ENCODE measurements around the gene AHDC1.
A peak's percentile ranks its signal among the peaks of the same experiment; 100 is the strongest.
"Not testable (repeated sequence)": the region's sequence is repeated elsewhere in the genome, so short reads cannot be mapped to it uniquely, and the experiment has no call there.

Gene AHDC1

GRCh38 chr1:27564710-27565649 is 39.0 kb downstream of the AHDC1 start:
- no peak for DNase-seq (ENCODE audit: low read depth)

- DNase-seq (ENCODE audit: low read depth): no peak
Measured at GRCh38 chr1:27563591-27564471, 40.1 kb downstream of the AHDC1 start.

GRCh38 chr1:27563341-27563590 is 40.7 kb downstream of the AHDC1 start:
- DNase-seq (ENCODE audit: low read depth): no peak

GRCh38 chr1:27562534-27563340 is 41.2 kb downstream of the AHDC1 start:
- DNase-seq (ENCODE audit: low read depth): no peak

- no peak for DNase-seq (ENCODE audit: low read depth)
Measured at GRCh38 chr1:27562021-27562420, 41.9 kb downstream of the AHDC1 start.

GRCh38 chr1:27561124-27561899 is 42.6 kb downstream of the AHDC1 start:
- DNase-seq (ENCODE audit: low read depth): no peak

- DNase-seq (ENCODE audit: low read depth): no peak
Measured at GRCh38 chr1:27560268-27561123, 43.4 kb downstream of the AHDC1 start.

- DNase-seq (ENCODE audit: low read depth): no peak
Measured at GRCh38 chr1:27559466-27560030, 44.4 kb downstream of the AHDC1 start.

- no peak for DNase-seq (ENCODE audit: low read depth)
Measured at GRCh38 chr1:27557596-27558340, 46.2 kb downstream of the AHDC1 start.

GRCh38 chr1:27556781-27557595 is 47.0 kb downstream of the AHDC1 start:
- DNase-seq (ENCODE audit: low read depth): peak; percentile 87

- no peak for DNase-seq (ENCODE audit: low read depth)
Measured at GRCh38 chr1:27556435-27556780, 47.5 kb downstream of the AHDC1 start.

- no peak for DNase-seq (ENCODE audit: low read depth)
Measured at GRCh38 chr1:27555700-27556424, 48.1 kb downstream of the AHDC1 start.

GRCh38 chr1:27554759-27555699 is 48.9 kb downstream of the AHDC1 start:
- no peak for DNase-seq (ENCODE audit: low read depth)

GRCh38 chr1:27554293-27554692 is 49.7 kb downstream of the AHDC1 start:
- DNase-seq (ENCODE audit: low read depth): no peak

- DNase-seq (ENCODE audit: low read depth): not testable (repeated sequence)
Measured at GRCh38 chr1:27553823-27554222, 50.1 kb downstream of the AHDC1 start.

GRCh38 chr1:27552911-27553420 is 51.0 kb downstream of the AHDC1 start:
- no peak for DNase-seq (ENCODE audit: low read depth)

GRCh38 chr1:27551953-27552312 is 52.0 kb downstream of the AHDC1 start:
- no peak for DNase-seq (ENCODE audit: low read depth)
